22Rv1 (cell line): ENCODE measurements around the gene ATP6V0C.

Source experiments
- CTCF ChIP-seq: fragments of 450-650 bp; IDR thresholded peaks from 2 replicates; pipeline ENCODE4 v1.5.1; 2017; ENCODE audit warnings: mild to moderate bottlenecking
- ZFX ChIP-seq: fragments of 450-650 bp; IDR thresholded peaks from 2 replicates; pipeline ENCODE4 v1.6.1; 2017; ENCODE audit warnings: antibody characterized with exemption, borderline replicate concordance

GRCh38 chr16:2508722-2509400 is 4.9 kb upstream of the ATP6V0C start:
- TF ChIP-seq CTCF (no peak), ZFX (no peak)
